HEK293T (cell line): ENCODE results near the gene IGSF23.

Source experiments
- ARNT ChIP-seq: fragments of 450-650 bp; IDR thresholded peaks from 2 replicates; pipeline ENCODE4 v1.6.1; 2017; ENCODE audit warnings: mild to moderate bottlenecking
- CTBP1 ChIP-seq: fragments of 450-650 bp; IDR thresholded peaks from 2 replicates; pipeline ENCODE4 v1.6.1; 2016; ENCODE audit warnings: borderline replicate concordance
- ELF4 ChIP-seq: fragments of 450-650 bp; IDR thresholded peaks from 2 replicates; pipeline ENCODE4 v1.6.1; 2017; ENCODE audit warnings: antibody characterized with exemption
- FOXK2 ChIP-seq: fragments of 450-650 bp; IDR thresholded peaks from 2 replicates; pipeline ENCODE4 v1.6.1; 2016; ENCODE audit warnings: mild to moderate bottlenecking
- FOXM1 ChIP-seq: fragments of 450-650 bp; IDR thresholded peaks from 2 replicates; pipeline ENCODE4 v1.6.1; 2017; ENCODE audit warnings: mild to moderate bottlenecking, borderline replicate concordance
- HDGF ChIP-seq: fragments of 450-650 bp; IDR thresholded peaks from 2 replicates; pipeline ENCODE4 v1.6.1; 2017; ENCODE audit warnings: antibody characterized with exemption, borderline replicate concordance
- L3MBTL2 ChIP-seq: fragments of 450-650 bp; conservative IDR thresholded peaks from 2 replicates; pipeline ENCODE4 v1.6.1; 2016; ENCODE audit warnings: mild to moderate bottlenecking
- NFRKB ChIP-seq: fragments of 450-650 bp; IDR thresholded peaks from 2 replicates; pipeline ENCODE4 v1.6.1; 2016; ENCODE audit warnings: mild to moderate bottlenecking, moderate library complexity
- SUZ12 ChIP-seq: fragments of 450-650 bp; IDR thresholded peaks from 2 replicates; pipeline ENCODE4 v1.6.1; 2016; ENCODE audit warnings: mild to moderate bottlenecking
- ZNF384 ChIP-seq: fragments of 450-650 bp; IDR thresholded peaks from 2 replicates; pipeline ENCODE4 v1.6.1; 2016
- TF ChIP-seq, protein P1 (sequence below): fragments of 450-650 bp; IDR thresholded peaks from 2 replicates; pipeline ENCODE4 v1.6.1; 2016

GRCh38 chr19:44579663-44580365 lies 33.5 kb upstream of the IGSF23 start:
- no peak for TF ChIP-seq HDGF
- no peak for TF ChIP-seq SUZ12
- TF ChIP-seq ELF4, result no peak
- TF ChIP-seq L3MBTL2, result no peak
- no peak for TF ChIP-seq FOXM1
- TF ChIP-seq CTBP1, result no peak
- TF ChIP-seq ARNT, result no peak
- no peak for TF ChIP-seq FOXK2
- TF ChIP-seq NFRKB, result no peak
- no peak for TF ChIP-seq ZNF384
- TF ChIP-seq, protein P1, sequence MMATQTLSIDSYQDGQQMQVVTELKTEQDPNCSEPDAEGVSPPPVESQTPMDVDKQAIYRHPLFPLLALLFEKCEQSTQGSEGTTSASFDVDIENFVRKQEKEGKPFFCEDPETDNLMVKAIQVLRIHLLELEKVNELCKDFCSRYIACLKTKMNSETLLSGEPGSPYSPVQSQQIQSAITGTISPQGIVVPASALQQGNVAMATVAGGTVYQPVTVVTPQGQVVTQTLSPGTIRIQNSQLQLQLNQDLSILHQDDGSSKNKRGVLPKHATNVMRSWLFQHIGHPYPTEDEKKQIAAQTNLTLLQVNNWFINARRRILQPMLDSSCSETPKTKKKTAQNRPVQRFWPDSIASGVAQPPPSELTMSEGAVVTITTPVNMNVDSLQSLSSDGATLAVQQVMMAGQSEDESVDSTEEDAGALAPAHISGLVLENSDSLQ, result no peak
